GM20431 (cell line): ENCODE measurements around the gene ZNF749.
"Not testable (repeated sequence)": the region's sequence is repeated elsewhere in the genome, so short reads cannot be mapped to it uniquely, and the experiment has no call there.

Experiments
- in situ Hi-C: fragments of 300-500 bp; cut with MseI, MboI; formaldehyde crosslinking; loops from one replicate; pipeline ENCODE4 v1.15.0; 2020; ENCODE audit warnings: low sequenced_read_pairs; ENCODE audit not compliant: unreplicated experiment

Gene ZNF749

DNA sequence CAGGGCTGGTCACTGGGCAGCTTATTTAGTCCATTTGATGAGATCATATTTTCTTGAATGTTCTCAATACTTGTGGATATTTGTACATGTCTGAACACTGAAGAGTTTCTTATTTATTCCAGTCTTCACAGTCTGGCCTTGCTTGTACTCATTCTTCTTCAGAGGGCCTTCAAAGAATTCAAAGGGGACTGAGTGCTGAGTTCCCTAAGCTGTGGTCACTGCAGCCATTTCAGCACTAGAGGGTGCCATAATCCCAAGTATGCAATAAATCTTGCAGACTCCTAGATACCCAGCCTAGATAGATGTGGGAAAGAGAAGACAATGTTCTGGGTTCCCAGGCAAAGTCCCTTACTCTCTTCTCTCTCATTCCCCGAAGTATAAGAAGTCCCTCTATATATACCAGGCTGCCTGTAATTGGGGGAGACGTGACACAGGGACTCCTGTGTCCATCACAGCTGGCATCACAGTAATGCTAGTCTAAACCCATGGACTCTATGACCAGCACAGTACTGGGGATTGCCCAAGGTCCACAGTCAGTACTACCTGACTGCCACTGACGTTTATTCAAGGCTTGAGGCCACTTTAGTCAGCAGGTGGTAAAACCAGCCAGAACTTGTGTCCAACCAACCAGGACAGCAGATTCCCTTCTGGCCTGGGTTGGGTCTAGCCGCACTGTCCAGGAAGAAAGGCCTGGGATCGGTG lies 30.7 kb downstream of the ZNF749 start:
- in situ Hi-C loops = no loop called here

DNA sequence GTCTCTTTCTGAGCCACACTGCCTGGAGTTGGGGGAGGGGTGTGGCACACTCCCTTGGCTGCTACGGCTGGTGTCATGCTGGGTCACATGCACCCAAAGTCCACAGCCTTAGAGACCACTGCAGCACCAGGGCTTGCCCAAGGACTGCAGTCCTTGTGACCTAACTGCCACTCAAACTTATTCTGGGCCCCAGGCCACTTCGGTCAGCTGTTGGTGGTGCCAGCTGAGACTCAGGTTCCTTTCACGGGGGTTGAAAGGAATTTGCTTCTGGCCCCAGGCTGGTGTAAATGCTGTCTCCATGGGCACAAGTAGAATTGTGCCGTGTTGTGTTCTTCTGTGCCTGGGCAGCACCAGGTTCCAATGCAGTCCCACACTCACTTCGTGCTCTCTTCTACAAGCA lies 31.4 kb downstream of the ZNF749 start:
- in situ Hi-C loops = no loop called here

DNA sequence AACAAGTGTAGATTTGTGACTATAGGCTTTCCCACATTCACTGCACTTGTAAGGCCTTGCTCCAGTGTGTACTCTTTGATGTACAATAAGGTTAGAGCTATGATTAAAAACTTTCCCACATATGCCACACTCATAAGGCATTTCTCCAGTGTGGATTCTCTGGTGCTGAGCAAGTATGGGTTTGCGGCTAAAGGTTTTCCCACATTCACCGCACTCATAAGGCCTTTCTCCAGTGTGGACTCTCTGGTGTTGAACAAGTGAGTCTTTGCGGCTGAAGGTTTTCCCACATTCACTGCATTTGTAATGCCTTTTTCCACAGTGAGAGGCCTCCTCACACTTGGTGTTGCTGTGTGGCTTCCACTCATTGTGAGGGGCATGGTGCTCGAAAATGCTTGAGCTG lies 38.5 kb downstream of the ZNF749 start:
- in situ Hi-C loops = no loop called here

DNA sequence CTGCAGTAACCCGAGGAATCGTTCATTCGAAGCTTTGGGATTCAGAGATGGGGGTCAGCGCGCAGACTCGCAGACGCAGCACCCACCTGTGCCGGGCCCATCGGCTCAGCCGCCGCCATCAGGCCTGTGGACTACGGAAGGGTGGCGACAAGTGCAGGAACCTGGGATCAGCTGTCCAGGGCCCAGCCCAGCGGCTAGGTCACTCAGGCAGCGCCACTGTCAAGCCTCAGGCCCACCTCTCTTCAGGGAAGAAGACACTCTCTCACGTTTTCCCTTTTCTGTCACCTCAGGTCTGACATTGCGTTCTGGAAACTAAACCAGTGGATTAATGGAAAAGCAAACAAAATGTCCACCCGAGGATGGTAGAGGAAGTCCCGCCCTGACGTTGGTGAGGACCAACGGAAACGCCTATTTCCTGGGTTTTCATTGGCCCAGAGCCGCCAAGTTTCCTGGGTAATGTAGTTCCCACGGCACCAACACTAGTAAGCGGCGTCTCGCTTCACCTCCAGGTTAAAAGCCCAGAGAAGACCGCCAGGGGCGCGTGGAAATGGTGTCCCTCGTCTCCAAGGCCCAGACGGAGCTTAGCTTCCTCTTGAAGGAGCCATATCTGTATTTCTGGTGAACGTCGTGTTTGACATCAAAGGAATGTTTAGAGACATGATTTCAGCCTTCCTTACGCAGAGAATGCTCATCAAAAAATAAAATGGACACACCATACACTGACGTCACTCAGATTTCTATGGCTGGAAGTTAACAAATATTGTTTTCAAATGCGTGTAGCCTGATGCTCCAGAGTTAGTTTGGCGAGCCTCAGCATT lies 42.3 kb downstream of the ZNF749 start, which contains the start of gene ZNF772:
Gene ZNF772, minus strand, starts transcription at position 376 of the 818 bp plus-strand sequence. Its CDS starts 257 bp downstream, at position 119.
- in situ Hi-C loops = no loop called here

DNA sequence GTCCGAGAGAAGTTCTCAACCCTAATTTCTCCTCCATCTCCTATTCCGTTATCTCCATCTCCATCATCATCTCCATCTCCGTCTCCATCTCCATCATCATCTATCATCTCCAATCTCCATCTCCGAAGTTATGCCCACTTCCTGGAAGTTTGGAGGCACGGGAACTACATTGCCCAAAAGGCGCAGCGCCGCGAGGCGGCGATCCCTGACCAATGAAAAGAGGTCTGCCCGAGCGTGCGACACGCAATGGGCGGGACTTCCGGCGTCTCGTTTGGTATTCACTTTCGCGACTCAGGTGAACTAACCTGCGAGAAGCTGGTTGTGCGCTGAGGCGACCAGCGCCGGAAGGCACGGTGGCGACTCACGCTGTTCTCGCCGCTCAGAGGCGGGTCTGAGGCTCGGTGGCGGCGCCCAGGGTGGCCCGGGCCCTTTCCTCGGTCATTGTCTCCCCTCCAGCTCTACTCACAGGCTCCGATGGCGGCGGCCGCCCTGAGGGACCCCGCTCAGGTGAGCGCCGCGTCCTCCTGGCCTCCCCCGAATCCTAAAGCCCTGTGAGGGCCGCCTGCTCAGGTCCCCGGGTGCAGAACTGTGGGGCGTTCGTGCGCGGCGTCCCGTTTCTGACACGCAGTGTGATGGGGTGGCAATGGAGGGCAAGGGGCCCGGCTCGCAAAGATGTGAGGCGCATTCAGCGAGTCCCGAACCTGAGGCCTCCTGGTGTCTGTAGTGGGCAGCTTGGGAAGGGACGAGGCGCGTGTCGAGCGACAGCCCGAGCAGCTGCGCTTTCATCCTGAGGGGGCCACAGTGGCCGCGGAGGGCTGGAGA lies 52.6 kb downstream of the ZNF749 start, which contains the start of gene ZNF419:
Gene ZNF419, plus strand, starts transcription at position 274 of the 822 bp plus-strand sequence. Its CDS starts 201 bp downstream, at position 475.
- in situ Hi-C loops = not testable (repeated sequence)

DNA sequence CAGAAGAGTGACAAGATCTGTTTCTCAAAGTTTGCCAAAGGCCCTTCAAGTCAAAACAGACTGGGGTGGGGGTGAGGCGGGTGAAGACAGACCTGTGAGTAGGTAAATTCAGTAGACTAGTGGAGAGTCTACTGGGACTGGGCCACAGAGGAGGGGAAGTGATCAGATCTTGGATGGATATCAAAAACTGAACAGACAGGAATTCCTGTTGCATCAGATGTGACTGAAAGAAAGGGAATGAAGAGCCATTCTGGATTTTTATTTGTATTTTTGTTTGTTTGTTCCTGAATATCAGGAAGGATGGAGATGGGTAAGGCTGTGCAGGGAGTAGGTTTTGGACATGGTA lies 53.1 kb downstream of the ZNF749 start:
- in situ Hi-C loops = not testable (repeated sequence)
